ENCODE data around the gene IL12RB1. TPM values are rescaled to one million over a fixed set of nuclear protein-coding genes. Genes with fewer than 3 reads are reported as not detected.

The IL12RB1 gene
- total and polyA plus RNA-seq, 2 donors (not counting 3 experiments of a cell fraction or from before 2014, with no cell fraction given) = not detected

DNA sequence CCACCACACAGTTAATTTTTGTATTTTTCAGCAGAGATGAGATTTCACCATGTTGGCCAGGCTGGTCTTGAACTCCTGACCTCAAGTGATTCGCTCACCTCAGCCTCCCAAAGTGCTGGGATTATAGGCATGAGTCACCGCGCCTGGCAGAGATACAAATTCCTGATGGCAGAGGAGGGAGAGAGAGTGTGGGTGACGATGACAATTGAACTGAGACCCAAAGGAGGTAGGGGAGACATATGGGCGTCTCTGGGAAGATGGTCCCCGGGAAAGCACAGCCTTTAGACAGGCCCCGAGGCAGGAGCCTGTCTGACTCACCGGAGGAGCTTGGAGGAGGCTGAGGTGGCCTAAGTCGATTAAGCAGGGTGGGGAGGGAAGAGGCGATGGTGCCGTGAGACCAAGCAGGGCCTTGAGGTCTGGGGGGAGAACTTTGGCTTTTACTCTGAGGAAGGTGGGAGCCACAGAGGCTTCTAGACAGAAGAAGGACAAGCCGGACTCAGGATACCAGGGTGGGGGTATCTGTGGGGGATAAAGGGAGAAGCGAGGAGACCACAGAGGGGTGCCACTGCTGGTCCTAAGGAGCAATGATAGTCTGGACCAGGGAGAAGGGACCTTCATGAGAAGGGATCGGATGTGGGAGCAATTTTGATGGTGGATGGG is 40.5 kb downstream of the IL12RB1 start:
- Histone ChIP-seq H3K4me2 (ENCODE audit: insufficient read depth, low read length) (no peak overlapping the region), H3K79me2 (ENCODE audit: control insufficient read depth, insufficient read depth, low read length) (no peaks in the 10 kb centered on the region), H3K9me1 (replicated peaks; ENCODE audit: control insufficient read depth, extremely low read depth, insufficient read depth, low read length) (no peaks in the 10 kb centered on the region), H3K9ac (replicated peaks; ENCODE audit: extremely low read depth, insufficient read depth, low read length) (no peak overlapping the region), H3K4me1 (ENCODE audit: control insufficient read depth, extremely low read depth, insufficient read depth, low read length) (peaks cover 5% of the 10 kb centered on the region), H4K20me1 (replicated peaks; ENCODE audit: control insufficient read depth, extremely low read depth, insufficient read depth, low read length) (no peaks in the 10 kb centered on the region), H3K36me3 (ENCODE audit: control insufficient read depth in 2 of 2, extremely low read depth in 1 of 2, insufficient read depth in 2 of 2, low read length in 2 of 2) (no peaks in the 10 kb centered on the region), H2AFZ (ENCODE audit: low read depth, low read length) (no peak overlapping the region), H3K9me3 (replicated peaks; ENCODE audit: control insufficient read depth, insufficient read depth, low read length) (no peaks in the 10 kb centered on the region), H3K27me3 (ENCODE audit: control insufficient read depth in 2 of 2, insufficient read depth in 2 of 2, low read length in 2 of 2) (peaks cover 6 to 7% of the 10 kb centered on the region in 2 experiments), H3K27ac (ENCODE audit: insufficient read depth, low read depth, low read length) (no peak overlapping the region), H3K4me3 (replicated peaks in 1 of 3; ENCODE audit: insufficient read depth in 1 of 3, low read depth in 1 of 3, low read length in 3 of 3) (no peak overlapping the region)
- dilution Hi-C loops (cut with MboI; ENCODE audit: extremely low pct_ligation_motif_present, low sequenced_read_pairs) = no loop called here
- DNase-seq (ENCODE audit: low read depth, low spot score) (no peak), FAIRE-seq (peak; percentile 33)
- TF ChIP-seq, protein P1, sequence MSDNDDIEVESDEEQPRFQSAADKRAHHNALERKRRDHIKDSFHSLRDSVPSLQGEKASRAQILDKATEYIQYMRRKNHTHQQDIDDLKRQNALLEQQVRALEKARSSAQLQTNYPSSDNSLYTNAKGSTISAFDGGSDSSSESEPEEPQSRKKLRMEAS (IDR thresholded peaks at IDR 0.05; ENCODE audit: insufficient read depth, insufficient read length) = no peak
- TF ChIP-seq POLR2A (IDR thresholded peaks at IDR 0.05; ENCODE audit: low read depth, low read length) (no peak), POLR2AphosphoS5 (IDR thresholded peaks at IDR 0.05; ENCODE audit: insufficient read depth, low read depth, low read length) (no peak), EZH2 (IDR thresholded peaks at IDR 0.05; ENCODE audit: borderline replicate concordance, low read depth, low read length, severe bottlenecking) (no peak), FOS (IDR thresholded peaks at IDR 0.05; ENCODE audit: borderline replicate concordance, insufficient read depth, low read length) (peak; percentile 36), JUN (IDR thresholded peaks at IDR 0.05; ENCODE audit: borderline replicate concordance, insufficient read depth, insufficient read length, low read depth) (peak; percentile 5), GATA2 (IDR thresholded peaks at IDR 0.05; ENCODE audit: insufficient read depth, insufficient read length, low read depth, low read length) (no peak), MYC (IDR thresholded peaks at IDR 0.05; ENCODE audit: low read depth, low read length) (no peak)
- ChIA-PET POLR2A (no interaction called here), CTCF (interaction anchor here (0.6 kb wide), 1 partner anchor 11 kb away, joined by 3 read pairs; no protein-coding TSS in a partner anchor)
- BruUV-seq (replicated peaks) = no TSS peak
- intact Hi-C loops (cut with micrococcal nuclease) = no loop called here

Measured in endothelial cell of umbilical vein (primary cell).